ENCODE results near the gene MIEF2.

MIEF2 gene

GRCh38 chr17:18261146-18261515 lies 669 bp downstream of the MIEF2 start:
- H3K36me3 ChIP-seq, result peaks cover 43% of the 10 kb centered on the region

GRCh38 chr17:18261659-18262058 lies 1.2 kb downstream of the MIEF2 start:
- Histone ChIP-seq H3K36me3 (peaks cover 39% of the 10 kb centered on the region), H3K27me3 (no peaks in the 10 kb centered on the region), H3K4me3 (peak overlapping the region; percentile 84), H3K4me1 (peaks cover 45% of the 10 kb centered on the region), H3K9me3 (no peaks in the 10 kb centered on the region), H4K20me1 (peaks cover 34% of the 10 kb centered on the region), H3K4me2 (peak overlapping the region; percentile 98), H3K9ac (peak overlapping the region; percentile 86), H3K27ac (peak overlapping the region; percentile 66; the same call in 1 of the 2 replicates)
- TF ChIP-seq Cebpa-rat (IDR thresholded peaks at IDR 0.05), result no peak

More at GRCh38 chr17:18261146-18261515, 669 bp downstream of the MIEF2 start:
- peak overlapping the region; percentile 66 for H3K27ac ChIP-seq
- peaks cover 40% of the 10 kb centered on the region for H4K20me1 ChIP-seq
- H3K9ac ChIP-seq, result peak overlapping the region; percentile 86
- TF ChIP-seq Cebpa-rat (IDR thresholded peaks at IDR 0.05), result no peak
- peaks cover 47% of the 10 kb centered on the region for H3K4me1 ChIP-seq
- peak overlapping the region; percentile 84 for H3K4me3 ChIP-seq
- H3K9me3 ChIP-seq, result no peaks in the 10 kb centered on the region
- H3K27me3 ChIP-seq, result no peaks in the 10 kb centered on the region
- H3K4me2 ChIP-seq, result peak overlapping the region; percentile 98

- no peak for TF ChIP-seq Cebpa-rat (IDR thresholded peaks at IDR 0.05)
- Histone ChIP-seq H3K9me3 (no peaks in the 10 kb centered on the region), H3K36me3 (peaks cover 39% of the 10 kb centered on the region), H3K4me1 (peaks cover 41% of the 10 kb centered on the region), H3K4me2 (peak overlapping the region; percentile 98), H3K27me3 (no peaks in the 10 kb centered on the region), H3K9ac (peak overlapping the region; percentile 86), H3K27ac (no peak overlapping the region), H3K4me3 (peak overlapping the region; percentile 84; the same call in 1 of the 2 replicates), H4K20me1 (peaks cover 30% of the 10 kb centered on the region)
Measured at GRCh38 chr17:18262111-18262510, 1.6 kb downstream of the MIEF2 start.

GRCh38 chr17:18262641-18263040 lies 2.2 kb downstream of the MIEF2 start:
- Histone ChIP-seq H3K4me1 (peaks cover 36% of the 10 kb centered on the region), H3K4me3 (no peak overlapping the region), H3K9me3 (no peaks in the 10 kb centered on the region), H4K20me1 (peaks cover 25% of the 10 kb centered on the region), H3K4me2 (peak overlapping the region; percentile 98; the same call in 1 of the 2 replicates), H3K36me3 (peaks cover 39% of the 10 kb centered on the region), H3K27ac (no peak overlapping the region), H3K9ac (peak overlapping the region; percentile 86), H3K27me3 (no peaks in the 10 kb centered on the region)
- TF ChIP-seq Cebpa-rat (IDR thresholded peaks at IDR 0.05), result no peak

- no peaks in the 10 kb centered on the region for H3K9me3 ChIP-seq
- peaks cover 27% of the 10 kb centered on the region for H4K20me1 ChIP-seq
- TF ChIP-seq Cebpa-rat (IDR thresholded peaks at IDR 0.05), result no peak
- no peak overlapping the region for H3K4me3 ChIP-seq
- H3K4me2 ChIP-seq, result no peak overlapping the region
- H3K9ac ChIP-seq, result no peak overlapping the region
- peaks cover 40% of the 10 kb centered on the region for H3K36me3 ChIP-seq
- H3K27me3 ChIP-seq, result no peaks in the 10 kb centered on the region
- H3K27ac ChIP-seq, result no peak overlapping the region
- peaks cover 30% of the 10 kb centered on the region for H3K4me1 ChIP-seq
Measured at GRCh38 chr17:18263885-18264682, 3.6 kb downstream of the MIEF2 start.

- H3K36me3 ChIP-seq, result peaks cover 70% of the 10 kb centered on the region
- TF ChIP-seq Cebpa-rat (IDR thresholded peaks at IDR 0.05), result no peak
- H3K4me1 ChIP-seq, result peaks cover 8% of the 10 kb centered on the region
- H3K4me3 ChIP-seq, result no peak overlapping the region
- no peak overlapping the region for H3K9ac ChIP-seq
- no peak overlapping the region for H3K27ac ChIP-seq
- no peaks in the 10 kb centered on the region for H3K27me3 ChIP-seq
- H4K20me1 ChIP-seq, result peaks cover 25% of the 10 kb centered on the region
- no peaks in the 10 kb centered on the region for H3K9me3 ChIP-seq
- H3K4me2 ChIP-seq, result no peak overlapping the region
Measured at GRCh38 chr17:18267366-18267765, 6.9 kb downstream of the MIEF2 start.

- Histone ChIP-seq H3K9me3 (no peaks in the 10 kb centered on the region), H3K27me3 (no peaks in the 10 kb centered on the region), H4K20me1 (peaks cover 26% of the 10 kb centered on the region; the same call in 1 of the 2 replicates), H3K9ac (no peak overlapping the region), H3K36me3 (peaks cover 70% of the 10 kb centered on the region), H3K4me3 (no peak overlapping the region), H3K27ac (no peak overlapping the region), H3K4me2 (no peak overlapping the region), H3K4me1 (peaks cover 6% of the 10 kb centered on the region; the same call in 1 of the 2 replicates)
- TF ChIP-seq Cebpa-rat (IDR thresholded peaks at IDR 0.05), result no peak
Measured at GRCh38 chr17:18267927-18268711, 7.7 kb downstream of the MIEF2 start.

GRCh38 chr17:18270046-18270931 lies 9.8 kb downstream of the MIEF2 start:
- H3K9me3 ChIP-seq, result no peaks in the 10 kb centered on the region
- no peak for TF ChIP-seq Cebpa-rat (IDR thresholded peaks at IDR 0.05)
- H3K9ac ChIP-seq, result no peak overlapping the region
- no peak overlapping the region for H3K4me2 ChIP-seq
- H4K20me1 ChIP-seq, result peaks cover 27% of the 10 kb centered on the region; the same call in 1 of the 2 replicates
- no peak overlapping the region for H3K27ac ChIP-seq
- peaks cover 70% of the 10 kb centered on the region for H3K36me3 ChIP-seq
- H3K4me3 ChIP-seq, result no peak overlapping the region
- H3K4me1 ChIP-seq, result peaks cover 6% of the 10 kb centered on the region; the same call in 1 of the 2 replicates
- no peaks in the 10 kb centered on the region for H3K27me3 ChIP-seq

- no peaks in the 10 kb centered on the region for H3K4me1 ChIP-seq
- peaks cover 38% of the 10 kb centered on the region; the same call in 1 of the 2 replicates for H4K20me1 ChIP-seq
- H3K9me3 ChIP-seq, result no peaks in the 10 kb centered on the region
- H3K27me3 ChIP-seq, result no peaks in the 10 kb centered on the region
- H3K4me3 ChIP-seq, result no peak overlapping the region
- no peak overlapping the region for H3K27ac ChIP-seq
- peaks cover 100% of the 10 kb centered on the region for H3K36me3 ChIP-seq
- no peak for TF ChIP-seq Cebpa-rat (IDR thresholded peaks at IDR 0.05)
- H3K4me2 ChIP-seq, result no peak overlapping the region
- no peak overlapping the region for H3K9ac ChIP-seq
Measured at GRCh38 chr17:18277076-18277475, 16.6 kb downstream of the MIEF2 start.

Data from BLaER1 (cell line).